K562 (cell line): ENCODE measurements around the gene RBKS.

Experiments used
- ELF4 ChIP-seq: fragments of 450-650 bp; formaldehyde crosslinking; IDR thresholded peaks from 2 replicates; pipeline ENCODE4 v1.4.0; 2022; ENCODE audit warnings: missing genetic modification characterization
- FOXJ3 ChIP-seq: sonication (generic); formaldehyde crosslinking; IDR thresholded peaks from 2 replicates; pipeline ENCODE4 v1.4.0; 2020; ENCODE audit warnings: mild to moderate bottlenecking, missing genetic modification reagents
- RFX5 ChIP-seq: IDR thresholded peaks from 2 replicates; pipeline ENCODE4 v1.6.1; 2011; ENCODE audit warnings: low read depth, mild to moderate bottlenecking, improper control_type of control experiment, low read length
- ZFP36 ChIP-seq: fragments of 150-350 bp; IDR thresholded peaks from 2 replicates; pipeline ENCODE4 v1.6.1; 2018; ENCODE audit warnings: low read length, low read depth; ENCODE audit not compliant: partially characterized antibody
- ZNF778 ChIP-seq: fragments of 450-650 bp; formaldehyde crosslinking; IDR thresholded peaks from 2 replicates; pipeline ENCODE4 v1.4.0; 2020; ENCODE audit warnings: mild to moderate bottlenecking, moderate library complexity
- TF ChIP-seq, protein P1 (sequence below), 3 experiments: IDR thresholded peaks in 2 of 3; conservative IDR thresholded peaks in 1 of 3; 2 replicates each; pipeline ENCODE4 v1.5.1; 2011 to 2012; ENCODE audit warnings: low read length in 3 of 3, mild to moderate bottlenecking in 3 of 3, control low read depth in 2 of 3, improper control_type of control experiment in 1 of 3, inconsistent platforms in 1 of 3, low read depth in 1 of 3, mixed read lengths in 1 of 3, moderate library complexity in 1 of 3; ENCODE audit not compliant: insufficient read depth in 2 of 3
- TF ChIP-seq, protein P2 (sequence below): sonication (generic); formaldehyde crosslinking; IDR thresholded peaks from 2 replicates; pipeline ENCODE4 v1.8.0; 2022; ENCODE audit warnings: mild to moderate bottlenecking, low read depth, missing genetic modification reagents
- TF ChIP-seq, protein P3 (sequence below): IDR thresholded peaks from 2 replicates; pipeline ENCODE4 v1.6.1; 2011; ENCODE audit not compliant: insufficient read length; ENCODE audit errors: extremely low read depth

DNA sequence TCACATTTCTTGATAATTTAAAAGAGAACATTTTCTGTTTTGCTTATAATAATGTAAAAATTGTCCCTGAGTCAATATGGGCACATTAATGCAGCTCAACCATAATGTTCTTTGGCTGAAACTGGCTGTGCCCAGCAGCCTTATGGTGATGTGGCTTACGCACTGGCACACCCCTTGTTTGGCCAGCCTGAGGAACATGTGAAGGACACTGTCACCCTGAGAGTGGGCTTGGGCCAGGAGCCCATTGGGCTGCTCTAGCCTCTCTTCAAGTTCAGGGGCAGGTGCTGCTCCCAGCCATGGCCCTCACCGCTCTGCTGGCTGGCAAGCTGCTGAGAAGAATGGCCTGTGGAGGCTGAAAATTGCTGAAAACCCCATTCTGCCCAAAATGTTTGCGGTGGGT, 81.2 kb downstream of the RBKS start:
- TF ChIP-seq, protein P1, sequence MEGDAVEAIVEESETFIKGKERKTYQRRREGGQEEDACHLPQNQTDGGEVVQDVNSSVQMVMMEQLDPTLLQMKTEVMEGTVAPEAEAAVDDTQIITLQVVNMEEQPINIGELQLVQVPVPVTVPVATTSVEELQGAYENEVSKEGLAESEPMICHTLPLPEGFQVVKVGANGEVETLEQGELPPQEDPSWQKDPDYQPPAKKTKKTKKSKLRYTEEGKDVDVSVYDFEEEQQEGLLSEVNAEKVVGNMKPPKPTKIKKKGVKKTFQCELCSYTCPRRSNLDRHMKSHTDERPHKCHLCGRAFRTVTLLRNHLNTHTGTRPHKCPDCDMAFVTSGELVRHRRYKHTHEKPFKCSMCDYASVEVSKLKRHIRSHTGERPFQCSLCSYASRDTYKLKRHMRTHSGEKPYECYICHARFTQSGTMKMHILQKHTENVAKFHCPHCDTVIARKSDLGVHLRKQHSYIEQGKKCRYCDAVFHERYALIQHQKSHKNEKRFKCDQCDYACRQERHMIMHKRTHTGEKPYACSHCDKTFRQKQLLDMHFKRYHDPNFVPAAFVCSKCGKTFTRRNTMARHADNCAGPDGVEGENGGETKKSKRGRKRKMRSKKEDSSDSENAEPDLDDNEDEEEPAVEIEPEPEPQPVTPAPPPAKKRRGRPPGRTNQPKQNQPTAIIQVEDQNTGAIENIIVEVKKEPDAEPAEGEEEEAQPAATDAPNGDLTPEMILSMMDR (IDR thresholded peaks at IDR 0.05 in 2 of 3, conservative IDR thresholded peaks at IDR 0.05 in 1 of 3; ENCODE audit: insufficient read depth in 2 of 3, low read depth in 1 of 3, low read length in 3 of 3): no peak
- TF ChIP-seq, protein P2, sequence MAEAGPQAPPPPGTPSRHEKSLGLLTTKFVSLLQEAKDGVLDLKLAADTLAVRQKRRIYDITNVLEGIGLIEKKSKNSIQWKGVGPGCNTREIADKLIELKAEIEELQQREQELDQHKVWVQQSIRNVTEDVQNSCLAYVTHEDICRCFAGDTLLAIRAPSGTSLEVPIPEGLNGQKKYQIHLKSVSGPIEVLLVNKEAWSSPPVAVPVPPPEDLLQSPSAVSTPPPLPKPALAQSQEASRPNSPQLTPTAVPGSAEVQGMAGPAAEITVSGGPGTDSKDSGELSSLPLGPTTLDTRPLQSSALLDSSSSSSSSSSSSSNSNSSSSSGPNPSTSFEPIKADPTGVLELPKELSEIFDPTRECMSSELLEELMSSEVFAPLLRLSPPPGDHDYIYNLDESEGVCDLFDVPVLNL (CRISPR knock-in tag): no peak
- TF ChIP-seq FOXJ3 (CRISPR knock-in tag) (no peak), ZNF778 (CRISPR knock-in tag) (no peak), RFX5 (no peak), ZFP36 (no peak), ELF4 (CRISPR knock-in tag) (no peak)
- TF ChIP-seq, protein P3, sequence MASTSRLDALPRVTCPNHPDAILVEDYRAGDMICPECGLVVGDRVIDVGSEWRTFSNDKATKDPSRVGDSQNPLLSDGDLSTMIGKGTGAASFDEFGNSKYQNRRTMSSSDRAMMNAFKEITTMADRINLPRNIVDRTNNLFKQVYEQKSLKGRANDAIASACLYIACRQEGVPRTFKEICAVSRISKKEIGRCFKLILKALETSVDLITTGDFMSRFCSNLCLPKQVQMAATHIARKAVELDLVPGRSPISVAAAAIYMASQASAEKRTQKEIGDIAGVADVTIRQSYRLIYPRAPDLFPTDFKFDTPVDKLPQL: no peak
